Smooth muscle cell (in vitro differentiated cells): ENCODE data around the gene LAX1. TPM values are rescaled to one million over a fixed set of nuclear protein-coding genes. Genes with fewer than 3 reads are reported as not detected.

Source experiments
- DNase-seq: peaks from one replicate; lab custom pipeline; 2025; ENCODE audit not compliant: unreplicated experiment; lab: John Stamatoyannopoulos, UW
- H2AFZ ChIP-seq: fragments of 200-600 bp; sonication (generic); 2 replicates; pipeline ENCODE4 v1.6.0; 2016; ENCODE audit warnings: antibody characterized with exemption, low read depth, mild to moderate bottlenecking
- H3F3A ChIP-seq: fragments of 200-600 bp; sonication (generic); 2 replicates; pipeline ENCODE4 v1.6.0; 2017; ENCODE audit warnings: antibody characterized with exemption, low read depth
- H3K27ac ChIP-seq: fragments of 200-600 bp; sonication (generic); 2 replicates; pipeline ENCODE4 v1.5.1; 2016; ENCODE audit warnings: low read depth, mild to moderate bottlenecking
- H3K27me3 ChIP-seq: fragments of 200-600 bp; sonication (generic); 2 replicates; pipeline ENCODE4 v1.6.1; 2016; ENCODE audit warnings: low read depth, mild to moderate bottlenecking
- H3K36me3 ChIP-seq: fragments of 200-600 bp; sonication (generic); 2 replicates; pipeline ENCODE4 v1.5.1; 2016; ENCODE audit warnings: low read depth
- H3K4me1 ChIP-seq: fragments of 200-600 bp; sonication (generic); 2 replicates; pipeline ENCODE4 v1.5.1; 2016; ENCODE audit warnings: low read depth
- H3K4me2 ChIP-seq: fragments of 200-600 bp; sonication (generic); 2 replicates; pipeline ENCODE4 v1.6.0; 2016; ENCODE audit warnings: mild to moderate bottlenecking
- H3K4me3 ChIP-seq: fragments of 200-600 bp; sonication (generic); 2 replicates; pipeline ENCODE4 v1.5.1; 2016; ENCODE audit warnings: mild to moderate bottlenecking
- H3K79me2 ChIP-seq: fragments of 200-600 bp; sonication (generic); 2 replicates; pipeline ENCODE4 v1.6.0; 2016; ENCODE audit warnings: low read depth, mild to moderate bottlenecking
- H3K9ac ChIP-seq: fragments of 200-600 bp; sonication (generic); 2 replicates; pipeline ENCODE4 v1.6.0; 2016; ENCODE audit warnings: low read depth
- H3K9me3 ChIP-seq: fragments of 200-600 bp; sonication (generic); replicated peaks from 2 replicates; pipeline ENCODE4 v1.5.1; 2016; ENCODE audit warnings: low read depth
- H4K20me1 ChIP-seq: fragments of 200-600 bp; sonication (generic); 2 replicates; pipeline ENCODE4 v1.6.0; 2016; ENCODE audit warnings: low read depth
- CTCF ChIP-seq: fragments of 200-600 bp; sonication (generic); IDR thresholded peaks from 2 replicates; pipeline ENCODE4 v1.5.1; 2017; ENCODE audit warnings: borderline replicate concordance, mild to moderate bottlenecking, antibody characterized with exemption; ENCODE audit not compliant: insufficient read depth, poor library complexity, severe bottlenecking
- WGBS: methylation state at CpG from one replicate; pipeline ENCODE4 v1.1.7; 2016; ENCODE audit warnings: low lambda C conversion rate; 5-methylcytosine and 5-hydroxymethylcytosine counted together
- polyA plus RNA-seq: library from polyadenylated mRNA; unstranded; fragments of >200 nt; fragmentation: Nextera tagmentation; extraction: Ambion mirVana; gene quantifications from 2 replicates; pipeline ENCODE4 v1.2.1, GENCODE V29; 2016
- total RNA-seq: library from RNA; depleted of rRNA; stranded (reverse); fragments of >200 nt; gene quantifications from 2 replicates; pipeline ENCODE4 v1.2.3, GENCODE V29; 2014

The LAX1 gene
- total and polyA plus RNA-seq, 2 experiments from 2014 or later = 0.27 to 0.36 TPM

GRCh38 chr1:203763505-203763904 is 1.5 kb upstream of the LAX1 start:
- Histone ChIP-seq H2AFZ (no peak overlapping the region), H3K36me3 (no peaks in the 10 kb centered on the region), H3F3A (peaks cover 4% of the 10 kb centered on the region), H3K79me2 (no peaks in the 10 kb centered on the region), H3K27me3 (no peaks in the 10 kb centered on the region), H3K9me3 (no peaks in the 10 kb centered on the region), H3K4me1 (no peaks in the 10 kb centered on the region), H3K27ac (no peak overlapping the region), H3K9ac (no peak overlapping the region), H3K4me2 (no peak overlapping the region), H3K4me3 (no peak overlapping the region), H4K20me1 (no peaks in the 10 kb centered on the region)
- DNase-seq = no peak
- TF ChIP-seq CTCF = no peak
- 94% methylated on average over 1 of the region's 1 CpG for WGBS

GRCh38 chr1:203764105-203765028 is 616 bp upstream of the LAX1 start:
- 88% methylated on average over 3 of the region's 3 CpGs for WGBS

GRCh38 chr1:203768256-203768655 is 3.3 kb downstream of the LAX1 start:
- H3K27me3 ChIP-seq = no peaks in the 10 kb centered on the region
- H3K9me3 ChIP-seq = no peaks in the 10 kb centered on the region
- H3K27ac ChIP-seq = no peak overlapping the region
- no peaks in the 10 kb centered on the region for H3K4me1 ChIP-seq
- no peak for TF ChIP-seq CTCF
- no peak overlapping the region for H3K4me2 ChIP-seq
- H3K9ac ChIP-seq = no peak overlapping the region
- H3K79me2 ChIP-seq = no peaks in the 10 kb centered on the region
- H3F3A ChIP-seq = peaks cover 7% of the 10 kb centered on the region
- no peaks in the 10 kb centered on the region for H3K36me3 ChIP-seq
- no peak overlapping the region for H2AFZ ChIP-seq
- 87% methylated on average over 6 of the region's 6 CpGs for WGBS
- no peak for DNase-seq
- no peak overlapping the region for H3K4me3 ChIP-seq
- H4K20me1 ChIP-seq = no peaks in the 10 kb centered on the region

More at GRCh38 chr1:203764105-203765028, 616 bp upstream of the LAX1 start:
- no peaks in the 10 kb centered on the region for H3K9me3 ChIP-seq
- no peaks in the 10 kb centered on the region for H3K4me1 ChIP-seq
- no peak overlapping the region for H2AFZ ChIP-seq
- no peaks in the 10 kb centered on the region for H3K36me3 ChIP-seq
- no peak for TF ChIP-seq CTCF
- H3K27ac ChIP-seq = no peak overlapping the region
- no peaks in the 10 kb centered on the region for H3K27me3 ChIP-seq
- H3F3A ChIP-seq = peaks cover 3% of the 10 kb centered on the region
- no peak overlapping the region for H3K4me2 ChIP-seq
- no peak for DNase-seq
- H3K4me3 ChIP-seq = no peak overlapping the region
- no peak overlapping the region for H3K9ac ChIP-seq
- H4K20me1 ChIP-seq = no peaks in the 10 kb centered on the region
- no peaks in the 10 kb centered on the region for H3K79me2 ChIP-seq
